HepG2 (cell line): ENCODE data around the gene FBXO10. TPM values are rescaled to one million over a fixed set of nuclear protein-coding genes. Genes with fewer than 3 reads are reported as not detected.

Experiments used
- HNF4G ChIP-seq, 2 experiments: sonication (generic) in 1 of 2; formaldehyde crosslinking in 1 of 2; IDR thresholded peaks; 2 replicates each; pipeline versions ENCODE4 v1.4.0 to v1.6.1; 2011 to 2020; ENCODE audit warnings: borderline replicate concordance in 2 of 2, low read depth in 2 of 2, mild to moderate bottlenecking in 2 of 2, low read length in 1 of 2, missing genetic modification reagents in 1 of 2, moderate library complexity in 1 of 2
- NFE2 ChIP-seq: sonication (generic); formaldehyde crosslinking; IDR thresholded peaks from 2 replicates; pipeline ENCODE4 v1.4.0; 2020; ENCODE audit warnings: missing genetic modification reagents
- SNAPC4 ChIP-seq: sonication (generic); formaldehyde crosslinking; IDR thresholded peaks from 2 replicates; pipeline ENCODE4 v1.4.0; 2020; ENCODE audit warnings: mild to moderate bottlenecking, missing genetic modification reagents
- ZNF547 ChIP-seq: sonication (generic); formaldehyde crosslinking; IDR thresholded peaks from 2 replicates; pipeline ENCODE4 v1.5.1; 2020; ENCODE audit warnings: mild to moderate bottlenecking, missing genetic modification reagents
- ZNF777 ChIP-seq: sonication (generic); formaldehyde crosslinking; IDR thresholded peaks from 2 replicates; pipeline ENCODE4 v1.4.0; 2020; ENCODE audit warnings: missing genetic modification reagents
- ZSCAN20 ChIP-seq: sonication (generic); formaldehyde crosslinking; IDR thresholded peaks from 2 replicates; pipeline ENCODE4 v1.4.0; 2020; ENCODE audit warnings: missing genetic modification reagents, mild to moderate bottlenecking, borderline replicate concordance
- polyA plus RNA-seq, 8 experiments: library from polyadenylated mRNA; depleted of rRNA in 3 of 8; stranded (reverse) in 7 of 8; unstranded in 1 of 8; fragments of >200 nt; fragmentation: Illumina TruSeq in 4 of 8; extraction: Trizol in 4 of 8; gene quantifications; 2 replicates each; pipeline versions ENCODE4 v1.2.1 to v1.2.3, GENCODE V29; 2011 to 2016; ENCODE audit warnings: low read depth in 4 of 8, missing spikeins in 1 of 8, mixed read lengths in 1 of 8; ENCODE audit not compliant: insufficient read depth in 1 of 8
- total RNA-seq, 5 experiments: library from RNA; depleted of rRNA; stranded (reverse); fragments of >200 nt; fragmentation: Illumina TruSeq; extraction: Trizol; gene quantifications; 2 replicates each; pipeline ENCODE4 v1.2.3, GENCODE V29; 2016; ENCODE audit warnings: low read depth in 1 of 5
- TF ChIP-seq, protein P1 (sequence below), 2 experiments: fragments of 450-650 bp in 1 of 2; sonication (generic) in 1 of 2; formaldehyde crosslinking in 1 of 2; IDR thresholded peaks; 2 replicates each; pipeline versions ENCODE4 v1.6.1 to v1.8.0; 2016 to 2022; ENCODE audit warnings: antibody characterized with exemption in 1 of 2, mild to moderate bottlenecking in 1 of 2, missing genetic modification reagents in 1 of 2
- TF ChIP-seq, protein P2 (sequence below): sonication (generic); formaldehyde crosslinking; IDR thresholded peaks from 2 replicates; pipeline ENCODE4 v1.4.0; 2020; ENCODE audit warnings: missing genetic modification reagents

FBXO10 gene
- total and polyA plus RNA-seq, 2 of the 13 experiments (the other 11 are each of a cell fraction or from before 2014, with no cell fraction given) = 3.1 to 5.1 TPM

GRCh38 chr9:37466037-37466709 lies 110.0 kb downstream of the FBXO10 start (continued):
- TF ChIP-seq, protein P1, sequence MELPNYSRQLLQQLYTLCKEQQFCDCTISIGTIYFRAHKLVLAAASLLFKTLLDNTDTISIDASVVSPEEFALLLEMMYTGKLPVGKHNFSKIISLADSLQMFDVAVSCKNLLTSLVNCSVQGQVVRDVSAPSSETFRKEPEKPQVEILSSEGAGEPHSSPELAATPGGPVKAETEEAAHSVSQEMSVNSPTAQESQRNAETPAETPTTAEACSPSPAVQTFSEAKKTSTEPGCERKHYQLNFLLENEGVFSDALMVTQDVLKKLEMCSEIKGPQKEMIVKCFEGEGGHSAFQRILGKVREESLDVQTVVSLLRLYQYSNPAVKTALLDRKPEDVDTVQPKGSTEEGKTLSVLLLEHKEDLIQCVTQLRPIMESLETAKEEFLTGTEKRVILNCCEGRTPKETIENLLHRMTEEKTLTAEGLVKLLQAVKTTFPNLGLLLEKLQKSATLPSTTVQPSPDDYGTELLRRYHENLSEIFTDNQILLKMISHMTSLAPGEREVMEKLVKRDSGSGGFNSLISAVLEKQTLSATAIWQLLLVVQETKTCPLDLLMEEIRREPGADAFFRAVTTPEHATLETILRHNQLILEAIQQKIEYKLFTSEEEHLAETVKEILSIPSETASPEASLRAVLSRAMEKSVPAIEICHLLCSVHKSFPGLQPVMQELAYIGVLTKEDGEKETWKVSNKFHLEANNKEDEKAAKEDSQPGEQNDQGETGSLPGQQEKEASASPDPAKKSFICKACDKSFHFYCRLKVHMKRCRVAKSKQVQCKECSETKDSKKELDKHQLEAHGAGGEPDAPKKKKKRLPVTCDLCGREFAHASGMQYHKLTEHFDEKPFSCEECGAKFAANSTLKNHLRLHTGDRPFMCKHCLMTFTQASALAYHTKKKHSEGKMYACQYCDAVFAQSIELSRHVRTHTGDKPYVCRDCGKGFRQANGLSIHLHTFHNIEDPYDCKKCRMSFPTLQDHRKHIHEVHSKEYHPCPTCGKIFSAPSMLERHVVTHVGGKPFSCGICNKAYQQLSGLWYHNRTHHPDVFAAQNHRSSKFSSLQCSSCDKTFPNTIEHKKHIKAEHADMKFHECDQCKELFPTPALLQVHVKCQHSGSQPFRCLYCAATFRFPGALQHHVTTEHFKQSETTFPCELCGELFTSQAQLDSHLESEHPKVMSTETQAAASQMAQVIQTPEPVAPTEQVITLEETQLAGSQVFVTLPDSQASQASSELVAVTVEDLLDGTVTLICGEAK (IDR thresholded peaks at IDR 0.05) = no peak
- TF ChIP-seq, protein P1 (CRISPR knock-in tag; IDR thresholded peaks at IDR 0.05) = no peak
- TF ChIP-seq NFE2 (no peak), ZSCAN20 (CRISPR knock-in tag) (peak; percentile 48; the same call in 1 of the 2 replicates), ZNF547 (CRISPR knock-in tag) (no peak), SNAPC4 (CRISPR knock-in tag) (no peak), HNF4G (IDR thresholded peaks at IDR 0.05; ENCODE audit: borderline replicate concordance, low read depth, low read length) (peak; percentile 7; the same call in 1 of the 2 replicates), HNF4G (CRISPR knock-in tag; IDR thresholded peaks at IDR 0.05; ENCODE audit: borderline replicate concordance, low read depth) (no peak), ZNF777 (peak; percentile 70)
- TF ChIP-seq, protein P2, sequence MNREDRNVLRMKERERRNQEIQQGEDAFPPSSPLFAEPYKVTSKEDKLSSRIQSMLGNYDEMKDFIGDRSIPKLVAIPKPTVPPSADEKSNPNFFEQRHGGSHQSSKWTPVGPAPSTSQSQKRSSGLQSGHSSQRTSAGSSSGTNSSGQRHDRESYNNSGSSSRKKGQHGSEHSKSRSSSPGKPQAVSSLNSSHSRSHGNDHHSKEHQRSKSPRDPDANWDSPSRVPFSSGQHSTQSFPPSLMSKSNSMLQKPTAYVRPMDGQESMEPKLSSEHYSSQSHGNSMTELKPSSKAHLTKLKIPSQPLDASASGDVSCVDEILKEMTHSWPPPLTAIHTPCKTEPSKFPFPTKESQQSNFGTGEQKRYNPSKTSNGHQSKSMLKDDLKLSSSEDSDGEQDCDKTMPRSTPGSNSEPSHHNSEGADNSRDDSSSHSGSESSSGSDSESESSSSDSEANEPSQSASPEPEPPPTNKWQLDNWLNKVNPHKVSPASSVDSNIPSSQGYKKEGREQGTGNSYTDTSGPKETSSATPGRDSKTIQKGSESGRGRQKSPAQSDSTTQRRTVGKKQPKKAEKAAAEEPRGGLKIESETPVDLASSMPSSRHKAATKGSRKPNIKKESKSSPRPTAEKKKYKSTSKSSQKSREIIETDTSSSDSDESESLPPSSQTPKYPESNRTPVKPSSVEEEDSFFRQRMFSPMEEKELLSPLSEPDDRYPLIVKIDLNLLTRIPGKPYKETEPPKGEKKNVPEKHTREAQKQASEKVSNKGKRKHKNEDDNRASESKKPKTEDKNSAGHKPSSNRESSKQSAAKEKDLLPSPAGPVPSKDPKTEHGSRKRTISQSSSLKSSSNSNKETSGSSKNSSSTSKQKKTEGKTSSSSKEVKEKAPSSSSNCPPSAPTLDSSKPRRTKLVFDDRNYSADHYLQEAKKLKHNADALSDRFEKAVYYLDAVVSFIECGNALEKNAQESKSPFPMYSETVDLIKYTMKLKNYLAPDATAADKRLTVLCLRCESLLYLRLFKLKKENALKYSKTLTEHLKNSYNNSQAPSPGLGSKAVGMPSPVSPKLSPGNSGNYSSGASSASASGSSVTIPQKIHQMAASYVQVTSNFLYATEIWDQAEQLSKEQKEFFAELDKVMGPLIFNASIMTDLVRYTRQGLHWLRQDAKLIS (CRISPR knock-in tag) = no peak
